SK-N-SH (cell line): ENCODE measurements around the gene PHLDB2.

Experiments
- CTCF ChIP-seq: fragments of 200-600 bp; sonication (generic); IDR thresholded peaks from 2 replicates; pipeline ENCODE4 v1.6.1; 2017; ENCODE audit warnings: antibody characterized with exemption, mild to moderate bottlenecking, moderate library complexity
- EZH2phosphoT487 ChIP-seq: fragments of 200-600 bp; sonication (generic); IDR thresholded peaks from 2 replicates; pipeline ENCODE4 v1.6.1; 2017; ENCODE audit warnings: low read depth, mixed run types, mild to moderate bottlenecking, antibody characterized with exemption, moderate library complexity, borderline replicate concordance
- IRF3 ChIP-seq: fragments of 150-350 bp; IDR thresholded peaks from 2 replicates; pipeline ENCODE4 v1.6.1; 2016; ENCODE audit warnings: mild to moderate bottlenecking, low read depth, low read length
- JUND ChIP-seq: IDR thresholded peaks from 2 replicates; pipeline ENCODE4 v1.4.0; 2012
- MAX ChIP-seq: IDR thresholded peaks from 2 replicates; pipeline ENCODE4 v1.4.0; 2012; ENCODE audit warnings: low read depth
- MXI1 ChIP-seq: IDR thresholded peaks from 2 replicates; pipeline ENCODE4 v1.6.1; 2012; ENCODE audit warnings: mild to moderate bottlenecking, low read depth, low read length, improper control_type of control experiment
- NFIC ChIP-seq: IDR thresholded peaks from 2 replicates; pipeline ENCODE4 v1.4.0; 2012; ENCODE audit warnings: borderline replicate concordance
- NRF1 ChIP-seq: IDR thresholded peaks from 2 replicates; pipeline ENCODE4 v1.6.1; 2012; ENCODE audit warnings: low read depth, mild to moderate bottlenecking, low read length
- REST ChIP-seq: IDR thresholded peaks from 2 replicates; pipeline ENCODE4 v1.6.1; 2012; ENCODE audit warnings: mild to moderate bottlenecking, low read depth, low read length, moderate library complexity
- RFX5 ChIP-seq: IDR thresholded peaks from 2 replicates; pipeline ENCODE4 v1.6.1; 2012; ENCODE audit warnings: mild to moderate bottlenecking, improper control_type of control experiment, low read length
- SMC3 ChIP-seq: IDR thresholded peaks from 2 replicates; pipeline ENCODE4 v1.6.1; 2012; ENCODE audit warnings: low read depth, low read length, improper control_type of control experiment
- TAF1 ChIP-seq: IDR thresholded peaks from 2 replicates; pipeline ENCODE4 v1.6.1; 2012; ENCODE audit warnings: low read depth, mild to moderate bottlenecking, low read length, moderate library complexity, borderline replicate concordance
- USF2 ChIP-seq: fragments of 150-350 bp; IDR thresholded peaks from 2 replicates; pipeline ENCODE4 v1.6.1; 2017; ENCODE audit warnings: antibody characterized with exemption, low read length, low read depth, borderline replicate concordance
- ZBTB33 ChIP-seq: IDR thresholded peaks from 2 replicates; pipeline ENCODE4 v1.4.0; 2012; ENCODE audit warnings: low read depth, borderline replicate concordance

GRCh38 chr3:112004187-112004586, 145.1 kb downstream of the PHLDB2 start:
- TF ChIP-seq CTCF (no peak), NRF1 (no peak), MAX (no peak), SMC3 (no peak), ZBTB33 (no peak), MXI1 (no peak), RFX5 (no peak), EZH2phosphoT487 (no peak), IRF3 (no peak), REST (no peak), JUND (no peak), NFIC (no peak), USF2 (no peak), TAF1 (no peak)
